ENCODE results near the gene MBOAT2.
A peak's percentile ranks its signal among the peaks of the same experiment; 100 is the strongest.
"Not testable (repeated sequence)": the region's sequence is repeated elsewhere in the genome, so short reads cannot be mapped to it uniquely, and the experiment has no call there.

MBOAT2 gene

GRCh38 chr2:8974016-8974415 is 29.5 kb downstream of the MBOAT2 start:
- no peak for DNase-seq
- no peak for TF ChIP-seq POLR2A (IDR thresholded peaks at IDR 0.05; ENCODE audit: low read length)
- TF ChIP-seq GATA1 (IDR thresholded peaks at IDR 0.05; ENCODE audit: low read depth, low read length), result no peak

GRCh38 chr2:8973017-8973416 is 30.5 kb downstream of the MBOAT2 start:
- not testable (repeated sequence) for DNase-seq

GRCh38 chr2:8972535-8972934 is 30.9 kb downstream of the MBOAT2 start:
- DNase-seq, result not testable (repeated sequence)

GRCh38 chr2:8969348-8969747 is 34.1 kb downstream of the MBOAT2 start:
- DNase-seq, result not testable (repeated sequence)

- TF ChIP-seq POLR2A (IDR thresholded peaks at IDR 0.05; ENCODE audit: low read length) (no peak), GATA1 (IDR thresholded peaks at IDR 0.05; ENCODE audit: low read depth, low read length) (no peak)
- DNase-seq, result peak; percentile 64 to 78
Measured at GRCh38 chr2:8966123-8966908, 37.2 kb downstream of the MBOAT2 start.

GRCh38 chr2:8965216-8965969 is 38.1 kb downstream of the MBOAT2 start:
- TF ChIP-seq GATA1 (IDR thresholded peaks at IDR 0.05; ENCODE audit: low read depth, low read length) (no peak), POLR2A (IDR thresholded peaks at IDR 0.05; ENCODE audit: low read length) (no peak)
- peak; percentile 64 to 88 for DNase-seq

- TF ChIP-seq GATA1 (IDR thresholded peaks at IDR 0.05; ENCODE audit: low read depth, low read length), result no peak
- TF ChIP-seq POLR2A (IDR thresholded peaks at IDR 0.05; ENCODE audit: low read length), result no peak
- no peak for DNase-seq
Measured at GRCh38 chr2:8962890-8963289, 40.6 kb downstream of the MBOAT2 start.

GRCh38 chr2:8957628-8958027 is 45.9 kb downstream of the MBOAT2 start:
- DNase-seq, result no peak
- TF ChIP-seq POLR2A (IDR thresholded peaks at IDR 0.05; ENCODE audit: low read length), result no peak
- no peak for TF ChIP-seq GATA1 (IDR thresholded peaks at IDR 0.05; ENCODE audit: low read depth, low read length)

GRCh38 chr2:8956774-8957173 is 46.7 kb downstream of the MBOAT2 start:
- no peak for TF ChIP-seq POLR2A (IDR thresholded peaks at IDR 0.05; ENCODE audit: low read length)
- DNase-seq, result peak; percentile 17 to 18

GRCh38 chr2:8954990-8955389 is 48.5 kb downstream of the MBOAT2 start:
- DNase-seq, result no peak
- no peak for TF ChIP-seq GATA1 (IDR thresholded peaks at IDR 0.05; ENCODE audit: low read depth, low read length)
- no peak for TF ChIP-seq POLR2A (IDR thresholded peaks at IDR 0.05; ENCODE audit: low read length)

GRCh38 chr2:8953525-8953924 is 50.0 kb downstream of the MBOAT2 start:
- TF ChIP-seq POLR2A (IDR thresholded peaks at IDR 0.05; ENCODE audit: low read length) (no peak), GATA1 (IDR thresholded peaks at IDR 0.05; ENCODE audit: low read depth, low read length) (no peak)
- DNase-seq, result peak in 1 of 2 experiments; percentile 19

GRCh38 chr2:8939486-8940114 is 63.9 kb downstream of the MBOAT2 start:
- no peak for TF ChIP-seq POLR2A (IDR thresholded peaks at IDR 0.05; ENCODE audit: low read length)
- no peak for TF ChIP-seq GATA1 (IDR thresholded peaks at IDR 0.05; ENCODE audit: low read depth, low read length)
- DNase-seq, result no peak

- DNase-seq, result no peak
- no peak for TF ChIP-seq POLR2A (IDR thresholded peaks at IDR 0.05; ENCODE audit: low read length)
- TF ChIP-seq GATA1 (IDR thresholded peaks at IDR 0.05; ENCODE audit: low read depth, low read length), result no peak
Measured at GRCh38 chr2:8938384-8938783, 65.1 kb downstream of the MBOAT2 start.

- no peak for TF ChIP-seq GATA1 (IDR thresholded peaks at IDR 0.05; ENCODE audit: low read depth, low read length)
- TF ChIP-seq POLR2A (IDR thresholded peaks at IDR 0.05; ENCODE audit: low read length), result no peak
- DNase-seq, result no peak
Measured at GRCh38 chr2:8935982-8936381, 67.5 kb downstream of the MBOAT2 start.

GRCh38 chr2:8934338-8934737 is 69.1 kb downstream of the MBOAT2 start:
- no peak for TF ChIP-seq POLR2A (IDR thresholded peaks at IDR 0.05; ENCODE audit: low read length)
- no peak for TF ChIP-seq GATA1 (IDR thresholded peaks at IDR 0.05; ENCODE audit: low read depth, low read length)
- DNase-seq, result peak; percentile 17 to 59

Data from erythroblast (primary cell).